Measurements from ENCODE around the gene RBM14.
A peak's percentile ranks its signal among the peaks of the same experiment; 100 is the strongest.

The RBM14 gene

DNA sequence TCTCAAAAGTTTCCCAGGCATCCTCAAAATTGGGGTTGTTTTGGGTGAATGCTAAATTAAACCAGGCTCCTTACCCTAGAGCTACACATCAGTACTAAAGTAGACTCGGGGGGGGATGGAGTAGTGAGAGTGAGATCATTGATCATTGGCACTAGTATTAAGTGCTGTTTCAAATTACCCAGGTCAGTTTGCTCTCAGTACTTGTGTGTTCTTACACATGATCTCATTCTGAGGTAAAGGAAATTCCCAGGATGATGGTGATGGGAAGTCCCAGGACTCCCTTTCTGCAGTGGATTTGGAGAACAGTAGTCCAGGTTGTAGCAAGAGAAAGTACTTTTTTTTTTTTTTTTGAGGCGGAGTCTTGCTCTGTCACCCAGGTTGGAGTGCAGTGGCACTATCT lies 34.6 kb downstream of the RBM14 start:
- peak in 1 of 2 experiments; percentile 31 for DNase-seq (ENCODE audit: low read depth in 1 of 2, low spot score in 1 of 2)
- in situ Hi-C loops (cut with HindIII; ENCODE audit: low pct_unique_long_range_greater_than_20kb, low sequenced_read_pairs) = no loop called here
- TF ChIP-seq JUND (IDR thresholded peaks at IDR 0.05; ENCODE audit: low read depth) = no peak

DNA sequence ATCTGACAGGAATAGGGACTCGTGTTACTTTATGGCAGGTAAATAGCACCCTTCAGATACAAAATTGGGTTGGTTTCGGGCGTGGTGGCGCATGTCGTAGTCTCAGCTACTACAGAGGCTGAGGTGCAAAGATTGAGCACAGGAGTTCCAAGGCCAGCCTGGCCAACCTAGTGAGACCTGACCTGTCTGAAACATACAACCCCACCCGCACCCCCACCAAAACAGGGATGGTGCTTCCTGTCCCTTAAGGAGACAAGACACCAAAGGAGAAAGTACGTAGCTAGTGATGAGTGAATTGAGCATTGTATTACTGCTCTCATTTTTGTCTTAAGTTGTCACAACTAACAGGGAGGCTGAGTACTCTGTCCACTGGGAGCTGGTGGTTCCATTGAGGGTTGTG lies 36.2 kb downstream of the RBM14 start:
- no peak for DNase-seq (ENCODE audit: low read depth in 1 of 2, low spot score in 1 of 2)
- no peak for TF ChIP-seq JUND (IDR thresholded peaks at IDR 0.05; ENCODE audit: low read depth)
- in situ Hi-C loops (cut with HindIII; ENCODE audit: low pct_unique_long_range_greater_than_20kb, low sequenced_read_pairs) = no loop called here

DNA sequence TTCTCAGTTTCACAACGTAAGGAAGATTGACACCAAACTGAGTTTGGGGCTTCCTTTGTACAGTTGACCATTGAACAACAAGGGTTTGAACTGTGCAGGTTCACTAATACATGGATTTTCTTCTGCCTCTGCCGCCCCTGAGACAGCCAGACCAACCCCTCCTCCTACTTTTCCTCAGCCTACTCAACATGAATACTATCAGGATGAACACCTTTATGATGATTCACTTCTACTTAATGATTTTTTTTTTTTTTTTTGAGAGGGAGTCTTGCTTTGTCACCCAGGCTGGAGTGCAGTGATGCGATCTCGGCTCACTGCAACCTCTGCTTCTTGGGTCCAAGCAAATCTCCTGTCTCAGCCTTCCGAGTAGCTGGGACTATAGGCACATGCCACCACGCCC lies 36.7 kb downstream of the RBM14 start:
- TF ChIP-seq JUND (IDR thresholded peaks at IDR 0.05; ENCODE audit: low read depth) = no peak
- in situ Hi-C loops (cut with HindIII; ENCODE audit: low pct_unique_long_range_greater_than_20kb, low sequenced_read_pairs) = no loop called here
- DNase-seq (ENCODE audit: low read depth in 1 of 2, low spot score in 1 of 2) = no peak

DNA sequence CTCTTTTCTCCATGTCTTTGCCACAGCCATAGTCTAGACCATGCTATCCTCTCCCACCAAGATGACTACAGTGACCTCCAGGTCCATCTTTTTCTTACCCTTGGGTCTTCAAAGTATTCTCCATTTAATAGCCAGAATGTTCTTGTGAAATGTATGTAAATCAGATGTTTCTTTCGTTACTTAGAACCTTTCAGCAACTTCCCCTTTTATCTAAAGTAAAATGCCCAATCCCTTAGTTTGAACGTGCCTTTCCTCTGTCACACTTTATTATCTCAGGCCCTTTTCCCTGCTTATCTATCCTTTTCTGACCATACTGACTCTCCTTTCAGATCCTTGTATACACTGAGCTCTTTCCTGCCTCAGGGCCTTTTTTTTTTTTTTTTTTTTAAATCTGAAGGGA lies 43.3 kb downstream of the RBM14 start:
- in situ Hi-C loops (cut with HindIII; ENCODE audit: low pct_unique_long_range_greater_than_20kb, low sequenced_read_pairs) = no loop called here
- TF ChIP-seq JUND (IDR thresholded peaks at IDR 0.05; ENCODE audit: low read depth) = no peak
- DNase-seq (ENCODE audit: low read depth in 1 of 2, low spot score in 1 of 2) = no peak

DNA sequence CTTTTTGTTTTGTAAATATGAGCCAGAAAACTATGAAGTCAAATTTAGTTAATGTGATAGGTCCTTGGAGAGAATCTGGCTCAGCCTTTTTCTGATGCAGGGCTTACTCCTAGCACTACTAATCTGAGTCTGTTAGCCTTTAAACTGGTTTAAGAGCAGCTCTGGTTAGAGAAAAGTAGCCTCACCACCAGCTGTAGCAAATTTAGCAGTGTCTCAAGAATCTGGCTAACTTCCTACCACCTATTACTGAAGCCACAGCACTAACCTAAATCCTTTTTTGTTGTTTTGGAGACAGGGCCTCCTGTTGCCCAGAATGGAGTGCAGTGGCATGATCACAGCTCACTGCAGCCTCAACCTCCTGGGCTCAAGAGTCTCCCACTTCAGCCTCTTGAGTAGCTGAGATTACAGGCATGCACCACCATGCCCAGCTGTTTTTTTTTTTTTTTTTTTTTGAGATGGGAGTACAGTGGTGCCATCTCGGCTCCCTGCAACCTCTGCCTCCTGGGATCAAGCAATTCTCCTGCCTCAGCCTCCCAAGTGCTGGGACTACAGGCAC lies 47.4 kb downstream of the RBM14 start:
- DNase-seq (ENCODE audit: low read depth in 1 of 2, low spot score in 1 of 2) = no peak
- in situ Hi-C loops (cut with HindIII; ENCODE audit: low pct_unique_long_range_greater_than_20kb, low sequenced_read_pairs) = no loop called here
- no peak for TF ChIP-seq JUND (IDR thresholded peaks at IDR 0.05; ENCODE audit: low read depth)

DNA sequence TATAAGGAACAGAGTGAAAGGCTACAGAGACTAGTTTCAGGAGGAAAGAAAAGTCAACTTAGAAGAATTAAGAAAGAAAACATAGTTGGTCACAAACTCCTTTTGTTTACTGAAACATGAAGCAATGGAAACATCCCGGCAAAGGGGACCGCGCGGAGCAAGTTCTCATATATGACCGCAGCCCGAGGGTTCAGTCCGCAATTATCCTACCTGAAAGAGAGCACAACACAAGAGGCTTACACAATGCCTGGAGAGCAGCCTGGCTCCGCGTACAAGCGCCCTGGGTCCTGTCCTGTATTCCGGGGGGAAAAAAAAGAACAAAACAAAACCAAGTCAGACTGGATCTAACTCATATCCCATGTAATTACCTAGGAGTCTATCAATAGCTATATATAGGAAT lies 48.9 kb downstream of the RBM14 start:
- in situ Hi-C loops (cut with HindIII; ENCODE audit: low pct_unique_long_range_greater_than_20kb, low sequenced_read_pairs) = no loop called here
- no peak for DNase-seq (ENCODE audit: low read depth in 1 of 2, low spot score in 1 of 2)
- TF ChIP-seq JUND (IDR thresholded peaks at IDR 0.05; ENCODE audit: low read depth) = no peak

DNA sequence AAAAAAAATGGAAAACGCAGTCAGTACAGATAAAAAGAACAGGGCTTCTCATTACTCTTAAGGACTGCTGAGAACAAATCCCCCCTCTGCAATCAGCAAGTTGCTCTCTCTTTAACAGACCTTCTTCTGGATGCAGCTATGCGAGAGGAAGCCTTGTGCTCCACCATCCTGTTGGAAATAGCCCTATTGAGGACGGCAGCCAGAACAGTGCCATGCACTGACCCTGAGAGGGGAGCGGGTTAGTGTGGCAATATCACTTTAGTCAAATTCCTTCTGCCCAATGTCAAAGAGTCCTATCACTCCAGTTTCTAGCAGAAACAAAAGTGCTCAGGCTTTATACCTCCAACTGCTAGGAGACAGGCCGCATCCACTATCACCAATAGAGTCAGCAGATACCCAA lies 54.4 kb downstream of the RBM14 start:
- in situ Hi-C loops (cut with HindIII; ENCODE audit: low pct_unique_long_range_greater_than_20kb, low sequenced_read_pairs) = no loop called here
- no peak for DNase-seq (ENCODE audit: low read depth in 1 of 2, low spot score in 1 of 2)
- TF ChIP-seq JUND (IDR thresholded peaks at IDR 0.05; ENCODE audit: low read depth) = no peak

DNA sequence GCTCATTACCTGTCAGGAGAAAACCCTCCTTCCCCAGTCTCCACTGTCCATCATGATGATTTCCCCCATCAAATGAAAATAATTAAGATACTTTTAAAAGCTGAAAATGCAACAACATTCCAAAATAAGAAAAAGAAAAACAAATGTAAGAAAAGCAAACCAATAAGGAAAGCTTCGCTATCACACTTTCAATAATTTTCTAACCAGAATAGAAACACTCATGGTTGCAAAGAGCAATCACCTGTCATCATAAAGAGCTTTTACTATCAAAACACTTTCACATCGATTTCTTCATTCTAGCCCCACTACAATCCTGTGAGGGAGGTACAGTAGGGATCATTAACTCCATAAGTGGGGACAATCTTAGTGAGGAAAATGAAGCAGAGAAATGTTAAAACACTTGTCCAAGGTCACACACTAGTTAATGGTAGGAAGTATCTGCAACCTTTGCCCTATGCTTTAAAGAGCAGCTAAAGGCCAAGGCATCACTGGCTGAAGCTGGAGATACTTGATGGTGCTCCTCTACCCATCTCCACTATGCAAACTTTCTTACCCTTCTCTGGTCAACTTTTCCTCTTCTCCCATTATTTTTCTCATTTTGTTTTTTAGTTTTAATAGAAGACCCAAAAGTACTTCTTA lies 58.7 kb downstream of the RBM14 start:
- no peak for DNase-seq (ENCODE audit: low read depth in 1 of 2, low spot score in 1 of 2)
- in situ Hi-C loops (cut with HindIII; ENCODE audit: low pct_unique_long_range_greater_than_20kb, low sequenced_read_pairs) = no loop called here
- TF ChIP-seq JUND (IDR thresholded peaks at IDR 0.05; ENCODE audit: low read depth) = no peak

DNA sequence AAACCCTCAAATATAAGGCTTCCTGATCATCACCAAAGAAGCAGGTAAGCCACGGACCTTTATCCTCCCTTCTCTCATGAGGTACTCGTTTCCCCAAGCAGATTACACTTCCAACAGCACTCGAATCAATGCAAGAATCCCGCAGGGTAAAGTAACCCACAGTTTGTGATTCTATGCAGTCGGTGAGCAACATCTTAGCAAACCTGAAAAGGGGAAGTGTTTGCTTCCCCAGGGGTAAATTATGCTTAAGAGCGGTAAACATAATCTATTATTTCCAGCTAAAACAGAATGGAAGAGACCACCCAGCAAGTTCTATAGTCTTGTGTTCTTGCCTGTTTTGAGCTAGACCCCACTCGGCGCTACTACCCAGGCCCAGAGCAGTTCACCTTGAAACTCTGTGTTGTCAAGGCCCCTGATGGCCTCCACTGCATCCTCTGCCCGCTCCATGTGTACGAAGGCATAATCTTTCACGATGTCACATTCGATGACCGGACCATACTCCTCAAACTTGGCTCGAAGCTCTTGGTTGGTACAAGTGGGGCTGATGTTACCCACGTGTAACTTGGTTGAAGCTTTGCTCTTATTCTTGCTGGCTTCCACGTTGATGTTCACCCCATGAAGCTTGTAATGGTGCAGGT lies 60.0 kb downstream of the RBM14 start:
- in situ Hi-C loops (cut with HindIII; ENCODE audit: low pct_unique_long_range_greater_than_20kb, low sequenced_read_pairs) = no loop called here
- no peak for TF ChIP-seq JUND (IDR thresholded peaks at IDR 0.05; ENCODE audit: low read depth)
- no peak for DNase-seq (ENCODE audit: low read depth in 1 of 2, low spot score in 1 of 2)

All from T47D (cell line).